Stimulated activated naive CD4-positive, alpha-beta T cell (primary cell): ENCODE results near the gene RING1.
A peak's percentile ranks its signal among the peaks of the same experiment; 100 is the strongest.

Source experiments
- DNase-seq, 6 experiments: peaks; one replicate each; lab custom pipeline; 2025; lab: John Stamatoyannopoulos, UW

Gene RING1

DNA sequence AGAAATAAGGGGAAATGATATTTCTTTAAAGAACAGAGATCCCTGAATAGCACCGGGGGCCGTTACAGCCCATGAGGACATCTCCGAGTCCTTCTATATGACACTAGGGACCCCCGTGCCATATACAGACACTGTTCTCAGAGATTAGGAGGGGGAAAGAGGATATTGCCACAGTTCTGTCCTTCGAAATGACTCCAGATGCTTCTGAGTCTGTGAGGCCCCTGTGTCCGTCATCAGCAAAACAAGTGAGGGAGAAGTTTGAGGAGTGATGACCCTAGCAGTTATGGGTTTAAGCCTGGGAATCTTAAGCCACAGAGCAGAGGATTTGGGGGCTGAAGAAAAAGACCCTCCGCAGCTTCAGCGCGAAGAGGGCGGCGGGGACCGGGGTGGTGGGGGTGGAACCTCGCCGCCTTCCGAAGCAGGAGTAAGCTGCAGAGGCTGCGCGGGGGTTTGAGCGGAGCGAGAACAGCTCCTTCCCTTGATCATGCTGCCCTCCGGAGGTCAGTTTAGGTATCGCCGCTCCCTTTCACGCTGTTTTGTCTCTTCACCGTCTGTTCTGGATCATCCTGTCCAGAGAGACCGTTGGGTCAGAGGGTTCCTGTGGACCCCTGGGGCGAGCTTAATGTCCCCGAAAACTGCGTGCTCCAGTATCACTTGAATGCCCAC is 39.8 kb downstream of the RING1 start:
- peak; percentile 76 to 94 (median 87) for DNase-seq

- peak in 4 of 6 experiments; percentile 43 to 94 (median 65) for DNase-seq
These were observed 40.3 kb downstream of the RING1 start for GRCh38 chr6:33248643-33248931.

- peak; percentile 92 to 98 (median 95) for DNase-seq
These were observed 40.8 kb downstream of the RING1 start for GRCh38 chr6:33248932-33249731.

DNA sequence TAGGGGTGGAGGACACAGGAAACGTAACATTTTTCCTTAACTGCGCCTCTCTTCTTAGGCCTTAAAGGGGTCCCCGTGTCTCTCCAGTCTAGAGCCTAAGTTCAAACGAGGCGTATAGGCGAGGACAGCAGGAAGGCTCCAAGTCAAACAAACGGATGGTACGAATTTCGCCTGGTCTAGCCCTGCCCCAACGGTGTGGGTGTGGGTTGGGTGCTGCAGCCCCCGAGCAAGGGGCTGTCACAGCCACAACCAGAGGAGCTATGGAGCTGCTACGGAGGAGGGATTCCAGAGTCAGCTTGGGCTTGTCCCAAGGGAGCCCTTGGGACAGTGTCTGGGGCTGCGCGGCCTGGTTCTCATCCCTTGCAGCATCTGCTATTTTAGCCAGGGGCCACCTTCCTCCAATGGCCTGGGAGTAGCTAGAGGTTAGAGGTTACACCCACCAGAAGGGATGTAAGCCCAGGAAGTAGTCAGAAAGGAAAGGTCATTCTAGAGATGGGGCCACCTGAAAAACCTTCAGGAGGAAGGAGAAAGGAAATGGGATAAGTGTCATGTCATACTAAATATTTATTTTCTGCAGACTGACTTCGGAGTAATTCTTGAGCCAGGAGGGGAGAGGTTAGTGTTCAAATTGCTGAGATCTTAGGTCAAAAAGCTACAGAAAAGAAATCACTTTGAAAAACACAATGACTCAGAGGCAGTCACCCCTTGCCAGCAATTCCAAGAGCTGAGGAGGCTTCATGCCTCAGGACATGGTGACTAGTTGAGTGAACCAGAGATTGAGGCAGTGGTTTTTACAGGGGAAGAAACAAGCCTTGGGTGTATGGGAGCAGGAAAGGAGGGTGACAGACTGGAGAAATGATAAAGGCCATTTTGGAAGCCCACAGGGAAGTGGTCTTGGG is 41.7 kb downstream of the RING1 start:
- no peak for DNase-seq

GRCh38 chr6:33250731-33251130 is 42.4 kb downstream of the RING1 start:
- DNase-seq, result no peak

DNA sequence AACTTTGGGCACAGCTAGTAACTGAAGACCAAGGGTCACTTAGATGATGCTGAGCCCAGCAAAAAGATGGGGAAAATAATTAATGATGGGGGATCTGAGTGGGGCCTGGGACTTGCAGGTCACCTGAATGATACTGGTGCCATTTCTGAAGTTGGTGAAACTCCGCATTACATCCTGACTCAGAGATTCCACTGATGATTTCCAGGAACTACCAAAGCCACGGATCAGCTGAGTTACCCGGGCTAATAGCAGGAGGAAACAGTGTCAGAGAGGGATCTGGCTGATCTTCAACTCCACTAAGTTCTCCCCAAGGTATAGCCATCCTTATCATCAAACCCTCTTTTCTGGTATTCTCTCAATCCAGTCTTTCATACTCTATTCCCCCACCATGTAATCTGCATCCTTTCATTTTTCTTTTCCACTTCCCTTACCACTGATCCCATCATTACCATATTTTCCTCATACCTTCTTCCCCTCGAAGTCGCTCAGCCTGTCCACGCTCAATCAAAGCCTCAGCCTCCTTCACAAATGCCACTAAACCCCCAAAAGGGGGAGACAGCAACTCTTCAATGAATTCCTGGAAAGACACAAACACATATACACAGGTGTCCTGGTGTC is 43.2 kb downstream of the RING1 start:
- DNase-seq, result no peak

DNA sequence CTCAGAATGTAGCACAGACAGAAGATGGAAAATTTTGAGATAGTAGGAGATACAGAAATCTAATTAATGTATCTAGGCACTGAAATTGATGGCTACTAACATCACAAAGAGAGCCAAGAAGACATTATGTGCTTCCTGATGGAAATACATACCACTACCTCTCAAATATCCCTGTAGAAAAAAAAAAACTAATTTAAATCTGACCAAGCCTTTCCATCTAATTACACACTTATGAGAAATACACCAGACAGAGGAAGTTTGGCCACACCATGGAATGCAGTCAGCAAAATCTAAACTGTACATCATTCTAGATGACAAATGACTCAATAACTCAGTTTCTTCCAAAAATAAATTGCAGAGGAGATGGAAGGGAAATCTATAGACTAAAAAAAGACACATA is 44.5 kb downstream of the RING1 start:
- DNase-seq, result no peak

- no peak for DNase-seq
These were observed 46.3 kb downstream of the RING1 start for GRCh38 chr6:33254591-33254990.

GRCh38 chr6:33259032-33259431 is 50.7 kb downstream of the RING1 start:
- DNase-seq, result no peak
